Measurements from ENCODE around the gene SYT14. TPM values are rescaled to one million over a fixed set of nuclear protein-coding genes. Genes with fewer than 3 reads are reported as not detected.
"Not testable (repeated sequence)": the region's sequence is repeated elsewhere in the genome, so short reads cannot be mapped to it uniquely, and the experiment has no call there.

Gene SYT14
- total RNA-seq, 1 experiment from 2014 or later: 10.3 TPM

- Histone ChIP-seq H3K4me1 (ENCODE audit: insufficient read depth, low read length) (no peaks in the 10 kb centered on the region), H2BK15ac (ENCODE audit: low read depth, low read length) (no peak overlapping the region), H2BK120ac (ENCODE audit: low read depth, low read length, poor library complexity, severe bottlenecking) (no peak overlapping the region), H3T11ph (ENCODE audit: low read length) (no peak overlapping the region), H3K27me3 (ENCODE audit: insufficient read depth, low read length) (no peaks in the 10 kb centered on the region), H2BK20ac (ENCODE audit: low read depth, low read length, poor library complexity, severe bottlenecking) (no peak overlapping the region), H3K56ac (ENCODE audit: insufficient read length, low read depth, low read length) (no peak overlapping the region), H2AK5ac (ENCODE audit: insufficient read length, low read length) (no peak overlapping the region), H3K23ac (ENCODE audit: insufficient read length, low read depth, low read length) (no peak overlapping the region), H3K9ac (ENCODE audit: extremely low read depth, insufficient read length, low read length) (no peak overlapping the region), H2BK12ac (ENCODE audit: insufficient read length, low read depth, low read length) (no peak overlapping the region), H2AFZ (ENCODE audit: low read length) (no peak overlapping the region), H3K79me2 (ENCODE audit: insufficient read depth, low read length) (no peaks in the 10 kb centered on the region), H4K5ac (ENCODE audit: insufficient read length, low read depth, low read length) (no peak overlapping the region), H3K18ac (ENCODE audit: insufficient read length, low read depth, low read length) (no peak overlapping the region), H3K4ac (ENCODE audit: low read depth, low read length) (no peak overlapping the region), H4K8ac (replicated peaks; ENCODE audit: insufficient read length, low read depth, low read length) (no peak overlapping the region), H3K79me1 (ENCODE audit: insufficient read depth, low read depth, low read length, poor library complexity, severe bottlenecking) (no peaks in the 10 kb centered on the region), H2BK5ac (ENCODE audit: insufficient read length, low read length) (no peak overlapping the region), H3K27ac (ENCODE audit: insufficient read length, low read depth, low read length) (no peak overlapping the region), H3K23me2 (ENCODE audit: insufficient read length, low read depth, low read length, poor library complexity, severe bottlenecking) (no peaks in the 10 kb centered on the region), H4K20me1 (ENCODE audit: control insufficient read depth, insufficient read depth, insufficient read length) (no peaks in the 10 kb centered on the region), H4K91ac (ENCODE audit: insufficient read length, low read depth, low read length) (no peak overlapping the region), H3K9me3 (ENCODE audit: control insufficient read depth, low read depth, low read length) (no peaks in the 10 kb centered on the region), H3K4me2 (ENCODE audit: insufficient read depth, insufficient read length, low read length) (no peak overlapping the region), H3K14ac (ENCODE audit: insufficient read depth, low read length) (no peak overlapping the region)
- Mint-ChIP-seq H3K27me3 (ENCODE audit: low read depth) (no peaks in the 10 kb centered on the region), H3K9me3 (peaks cover 11 to 12% of the 10 kb centered on the region in 2 experiments), H3K36me3 (ENCODE audit: insufficient read depth in 1 of 3, low read depth in 3 of 3) (peaks cover 24 to 41% (median 35%) of the 10 kb centered on the region in 3 experiments), H3K4me3 (no peak overlapping the region), H3K27ac (no peak overlapping the region), H3K4me1 (no peaks in the 10 kb centered on the region)
- no CpG with 5 or more reads among the region's 7 CpGs for WGBS (ENCODE audit: extremely low coverage, insufficient read length, low lambda C conversion rate)
- no peak for TF ChIP-seq CTCF (conservative IDR thresholded peaks at IDR 0.05)
- no peak for DNase-seq
Observed at GRCh38 chr1:210049616-210050015, 111.6 kb downstream of the SYT14 start.

- peaks cover 24 to 41% (median 35%) of the 10 kb centered on the region in 3 experiments for H3K36me3 Mint-ChIP-seq (ENCODE audit: insufficient read depth in 1 of 3, low read depth in 3 of 3)
- not testable (repeated sequence) for H3K27me3 Mint-ChIP-seq (ENCODE audit: low read depth); H3K79me2 ChIP-seq (ENCODE audit: insufficient read depth, low read length); H3K56ac ChIP-seq (ENCODE audit: insufficient read length, low read depth, low read length); H3T11ph ChIP-seq (ENCODE audit: low read length); H2BK12ac ChIP-seq (ENCODE audit: insufficient read length, low read depth, low read length); H2BK20ac ChIP-seq (ENCODE audit: low read depth, low read length, poor library complexity, severe bottlenecking); H4K20me1 ChIP-seq (ENCODE audit: control insufficient read depth, insufficient read depth, insufficient read length); H3K4ac ChIP-seq (ENCODE audit: low read depth, low read length); H3K14ac ChIP-seq (ENCODE audit: insufficient read depth, low read length); H3K27me3 ChIP-seq (ENCODE audit: insufficient read depth, low read length); DNase-seq; H3K9ac ChIP-seq (ENCODE audit: extremely low read depth, insufficient read length, low read length); H3K27ac ChIP-seq (ENCODE audit: insufficient read length, low read depth, low read length); H2BK5ac ChIP-seq (ENCODE audit: insufficient read length, low read length); H2AK5ac ChIP-seq (ENCODE audit: insufficient read length, low read length); H3K9me3 ChIP-seq (ENCODE audit: control insufficient read depth, low read depth, low read length); H3K18ac ChIP-seq (ENCODE audit: insufficient read length, low read depth, low read length); H3K23me2 ChIP-seq (ENCODE audit: insufficient read length, low read depth, low read length, poor library complexity, severe bottlenecking); H3K4me1 ChIP-seq (ENCODE audit: insufficient read depth, low read length); H4K8ac ChIP-seq (replicated peaks; ENCODE audit: insufficient read length, low read depth, low read length); H4K5ac ChIP-seq (ENCODE audit: insufficient read length, low read depth, low read length); H3K4me3 Mint-ChIP-seq; H3K79me1 ChIP-seq (ENCODE audit: insufficient read depth, low read depth, low read length, poor library complexity, severe bottlenecking); H3K27ac Mint-ChIP-seq; H3K4me1 Mint-ChIP-seq; H2AFZ ChIP-seq (ENCODE audit: low read length); H4K91ac ChIP-seq (ENCODE audit: insufficient read length, low read depth, low read length); H2BK120ac ChIP-seq (ENCODE audit: low read depth, low read length, poor library complexity, severe bottlenecking); H3K23ac ChIP-seq (ENCODE audit: insufficient read length, low read depth, low read length); H2BK15ac ChIP-seq (ENCODE audit: low read depth, low read length); H3K4me2 ChIP-seq (ENCODE audit: insufficient read depth, insufficient read length, low read length)
- H3K9me3 Mint-ChIP-seq: peaks cover 11 to 12% of the 10 kb centered on the region in 2 experiments
- WGBS (ENCODE audit: extremely low coverage, insufficient read length, low lambda C conversion rate): no CpG with 5 or more reads among the region's 4 CpGs
Observed at GRCh38 chr1:210050491-210050890, 112.5 kb downstream of the SYT14 start.
